NCI-H524 treated with DMSO at 0.1 percent for 48 hours (cell line): ENCODE results near the gene ZNF747.
"Not testable (repeated sequence)": the region's sequence is repeated elsewhere in the genome, so short reads cannot be mapped to it uniquely, and the experiment has no call there.

ENCODE experiments used
- DNase-seq: peaks from one replicate; lab custom pipeline; 2025; lab: John Stamatoyannopoulos, UW

Gene ZNF747

GRCh38 chr16:30557957-30558788 lies 23.5 kb upstream of the ZNF747 start, which contains the start of gene ZNF764:
Gene ZNF764, minus strand, starts transcription at chr16:30558374. Its CDS starts 192 bp downstream, at chr16:30558182.
- DNase-seq: peak; percentile 89

- no peak for DNase-seq
These were observed 23.0 kb upstream of the ZNF747 start for GRCh38 chr16:30557707-30557956.

- no peak for DNase-seq
These were observed 21.4 kb upstream of the ZNF747 start for GRCh38 chr16:30556125-30556473.

GRCh38 chr16:30555315-30556124 lies 20.9 kb upstream of the ZNF747 start:
- DNase-seq: no peak

- DNase-seq: no peak
These were observed 20.1 kb upstream of the ZNF747 start for GRCh38 chr16:30554557-30555314.

- DNase-seq: no peak
These were observed 18.8 kb upstream of the ZNF747 start for GRCh38 chr16:30553393-30553899.

- DNase-seq: no peak
These were observed 18.3 kb upstream of the ZNF747 start for GRCh38 chr16:30552956-30553355.

GRCh38 chr16:30551781-30552180 lies 17.1 kb upstream of the ZNF747 start:
- no peak for DNase-seq

GRCh38 chr16:30548416-30549253 lies 14.0 kb upstream of the ZNF747 start:
- no peak for DNase-seq

GRCh38 chr16:30546115-30546514 lies 11.5 kb upstream of the ZNF747 start:
- no peak for DNase-seq

GRCh38 chr16:30543067-30543466 lies 8.4 kb upstream of the ZNF747 start:
- no peak for DNase-seq

GRCh38 chr16:30541502-30542329 lies 7.1 kb upstream of the ZNF747 start:
- no peak for DNase-seq

GRCh38 chr16:30540916-30541464 lies 6.3 kb upstream of the ZNF747 start:
- not testable (repeated sequence) for DNase-seq

GRCh38 chr16:30539986-30540526 lies 5.4 kb upstream of the ZNF747 start:
- DNase-seq: not testable (repeated sequence)

GRCh38 chr16:30539000-30539964 lies 4.6 kb upstream of the ZNF747 start:
- no peak for DNase-seq

- DNase-seq: not testable (repeated sequence)
These were observed 1.9 kb upstream of the ZNF747 start for GRCh38 chr16:30536391-30537024.

- no peak for DNase-seq
These were observed 1.1 kb upstream of the ZNF747 start for GRCh38 chr16:30535777-30536190.

GRCh38 chr16:30535106-30535776 lies 583 bp upstream of the ZNF747 start:
- no peak for DNase-seq
